ENCODE measurements around the gene B4GALT1.

The B4GALT1 gene

DNA sequence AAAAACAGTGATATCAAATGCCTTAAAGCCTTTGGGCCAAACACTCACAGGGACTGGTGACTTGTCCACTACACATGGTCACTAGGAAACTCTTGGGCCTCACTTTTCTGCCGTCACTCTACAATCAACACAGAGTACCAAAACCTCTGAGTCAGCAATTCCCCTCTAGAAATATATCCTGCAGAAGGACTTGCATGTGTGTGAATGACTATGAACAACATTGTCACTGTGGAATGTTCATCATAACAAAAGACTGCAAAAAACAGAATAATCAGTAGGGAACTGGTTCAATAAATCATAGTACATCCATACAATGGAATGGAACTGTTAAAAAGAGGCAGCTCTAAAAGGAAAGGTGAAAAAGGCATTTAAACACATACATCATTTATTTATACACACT, 46.5 kb downstream of the B4GALT1 start:
- no peak for TF ChIP-seq GATA3 (IDR thresholded peaks at IDR 0.05; ENCODE audit: low read depth, low read length)
- TF ChIP-seq GATA2 (IDR thresholded peaks at IDR 0.05; ENCODE audit: low read depth, low read length), result no peak

DNA sequence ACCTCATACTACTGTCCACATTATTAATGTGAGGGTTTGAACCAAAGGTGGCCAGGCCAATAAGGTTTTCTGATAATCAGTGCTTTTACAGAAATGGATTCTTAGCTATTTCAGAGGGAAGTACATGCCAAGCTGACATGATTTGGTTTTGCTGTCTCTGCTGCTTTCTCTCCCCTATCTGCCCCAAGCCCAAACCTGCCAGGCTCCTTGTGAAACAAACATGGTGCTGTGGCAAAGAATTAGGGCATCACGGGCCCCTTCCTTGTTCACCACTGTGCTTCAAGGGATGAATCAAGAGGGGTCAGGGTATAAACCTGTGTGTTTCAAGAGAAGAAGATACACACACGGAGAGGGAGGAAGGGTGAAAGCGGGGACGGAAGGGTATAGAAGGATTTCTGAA, 49.3 kb downstream of the B4GALT1 start:
- TF ChIP-seq GATA3 (IDR thresholded peaks at IDR 0.05; ENCODE audit: low read depth, low read length), result no peak
- no peak for TF ChIP-seq GATA2 (IDR thresholded peaks at IDR 0.05; ENCODE audit: low read depth, low read length)

DNA sequence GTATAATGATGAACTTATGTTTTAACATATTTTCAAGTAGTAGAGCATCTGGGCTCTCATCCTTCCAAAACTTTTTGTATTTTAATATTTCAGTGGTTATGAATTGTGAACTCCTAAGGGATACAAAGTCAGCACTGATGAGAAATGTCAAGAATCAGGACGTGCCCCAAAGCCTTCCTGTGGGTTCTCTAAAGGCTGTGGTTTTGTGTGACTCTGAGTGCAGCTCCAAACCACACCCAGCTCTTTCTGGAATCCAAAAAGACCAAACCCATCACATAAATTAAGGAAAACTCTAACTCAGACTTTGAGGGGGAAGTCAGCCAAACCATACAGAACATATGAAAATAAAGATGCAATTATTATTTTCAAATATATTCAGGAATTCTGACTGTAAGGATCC, 49.8 kb downstream of the B4GALT1 start:
- TF ChIP-seq GATA2 (IDR thresholded peaks at IDR 0.05; ENCODE audit: low read depth, low read length) (no peak), GATA3 (IDR thresholded peaks at IDR 0.05; ENCODE audit: low read depth, low read length) (no peak)

DNA sequence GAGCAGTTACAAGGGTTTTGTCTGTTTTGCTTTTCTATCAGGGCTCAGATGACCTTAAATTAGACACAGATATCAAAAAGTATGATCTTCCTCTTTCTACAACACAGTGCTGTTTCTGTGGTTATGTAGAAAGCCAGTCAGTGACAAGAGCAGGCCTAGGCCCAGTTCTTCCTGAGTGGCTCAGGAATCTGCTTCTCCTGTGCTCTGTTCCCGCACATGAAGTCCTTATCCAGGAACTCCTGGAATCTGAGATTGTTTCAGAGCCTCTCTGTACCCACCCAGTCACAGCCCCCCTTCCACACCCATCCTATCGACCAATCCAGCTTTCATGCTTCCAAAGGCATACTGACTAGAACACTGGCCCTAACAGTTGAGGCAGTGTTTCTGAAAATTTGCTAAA, 50.3 kb downstream of the B4GALT1 start:
- TF ChIP-seq GATA2 (IDR thresholded peaks at IDR 0.05; ENCODE audit: low read depth, low read length) (no peak), GATA3 (IDR thresholded peaks at IDR 0.05; ENCODE audit: low read depth, low read length) (no peak)

DNA sequence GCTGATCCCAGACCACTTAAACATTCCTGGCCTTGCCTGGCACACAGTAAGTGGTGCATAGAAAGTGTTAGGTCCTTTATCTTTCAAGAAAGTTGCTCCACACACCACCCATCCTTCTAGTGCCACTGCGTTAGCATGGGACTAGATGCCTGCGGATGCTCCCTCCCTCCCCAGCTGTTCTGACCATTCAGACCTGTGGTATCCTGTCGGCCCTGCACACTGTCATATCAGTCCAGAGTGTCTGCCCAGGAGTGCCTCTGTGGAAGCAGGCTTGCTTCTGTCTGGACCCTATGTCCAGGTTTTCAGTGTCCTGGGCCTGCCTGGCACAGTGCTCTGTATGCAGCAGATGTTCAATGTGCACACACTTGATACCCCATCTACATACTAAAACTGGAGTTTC, 52.4 kb downstream of the B4GALT1 start:
- TF ChIP-seq GATA3 (IDR thresholded peaks at IDR 0.05; ENCODE audit: low read depth, low read length) (no peak), GATA2 (IDR thresholded peaks at IDR 0.05; ENCODE audit: low read depth, low read length) (no peak)

DNA sequence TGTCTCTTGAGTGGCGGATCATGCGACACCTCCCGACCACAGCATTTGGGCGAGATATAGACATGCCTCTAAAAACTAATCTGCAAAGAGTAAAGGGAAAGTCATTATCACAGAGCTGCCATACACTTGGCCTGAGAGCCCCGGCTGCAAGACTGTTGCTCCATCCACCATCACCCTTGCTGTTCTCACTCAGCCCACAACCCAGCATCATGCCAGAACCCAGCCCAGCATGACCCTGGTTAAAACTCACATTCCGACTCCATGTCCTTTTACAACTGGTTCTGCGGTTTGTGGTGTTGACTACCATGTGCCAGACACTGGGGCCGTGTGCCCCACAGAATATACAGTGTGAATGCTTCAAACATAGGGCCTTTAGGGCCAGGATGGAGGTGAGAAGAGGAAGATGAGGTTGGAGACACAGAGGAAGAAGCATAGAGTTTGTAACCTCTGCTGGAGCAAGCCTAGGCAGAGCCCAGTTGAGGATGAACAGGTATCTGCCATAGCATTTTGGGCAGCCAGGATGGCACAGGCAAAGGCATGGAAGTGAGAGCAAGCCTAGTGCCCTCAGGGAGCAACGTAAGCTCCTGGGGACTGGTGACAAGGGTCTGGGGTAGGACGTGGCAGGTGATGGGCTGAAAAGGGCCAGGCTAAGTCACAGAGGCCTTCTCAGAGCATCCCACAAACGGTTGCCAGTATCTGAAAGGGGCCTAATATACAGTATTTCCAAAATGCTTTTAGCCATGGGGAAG, 53.2 kb downstream of the B4GALT1 start:
- no peak for TF ChIP-seq GATA2 (IDR thresholded peaks at IDR 0.05; ENCODE audit: low read depth, low read length)
- no peak for TF ChIP-seq GATA3 (IDR thresholded peaks at IDR 0.05; ENCODE audit: low read depth, low read length)

DNA sequence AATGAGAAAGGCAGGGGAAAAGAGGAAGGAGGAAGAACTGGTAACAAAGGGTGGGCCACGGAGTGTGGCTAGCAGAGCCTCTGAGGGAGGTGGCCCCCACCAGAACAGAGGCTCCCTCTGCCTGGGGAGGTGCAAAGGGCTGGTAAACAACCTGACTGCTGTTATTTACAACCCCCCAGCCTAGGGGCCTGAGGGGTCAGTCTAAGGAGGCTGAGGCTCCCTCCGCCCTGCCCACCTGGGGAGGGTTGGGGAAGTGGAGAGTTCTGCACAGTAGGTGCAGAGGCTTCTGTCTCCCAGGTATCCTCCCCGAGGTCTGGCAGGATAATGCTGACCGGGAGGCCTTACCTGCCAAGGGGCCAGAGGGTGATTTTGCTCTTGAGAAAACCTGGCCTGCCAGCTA, 55.0 kb downstream of the B4GALT1 start:
- TF ChIP-seq GATA3 (IDR thresholded peaks at IDR 0.05; ENCODE audit: low read depth, low read length) (no peak), GATA2 (IDR thresholded peaks at IDR 0.05; ENCODE audit: low read depth, low read length) (no peak)

DNA sequence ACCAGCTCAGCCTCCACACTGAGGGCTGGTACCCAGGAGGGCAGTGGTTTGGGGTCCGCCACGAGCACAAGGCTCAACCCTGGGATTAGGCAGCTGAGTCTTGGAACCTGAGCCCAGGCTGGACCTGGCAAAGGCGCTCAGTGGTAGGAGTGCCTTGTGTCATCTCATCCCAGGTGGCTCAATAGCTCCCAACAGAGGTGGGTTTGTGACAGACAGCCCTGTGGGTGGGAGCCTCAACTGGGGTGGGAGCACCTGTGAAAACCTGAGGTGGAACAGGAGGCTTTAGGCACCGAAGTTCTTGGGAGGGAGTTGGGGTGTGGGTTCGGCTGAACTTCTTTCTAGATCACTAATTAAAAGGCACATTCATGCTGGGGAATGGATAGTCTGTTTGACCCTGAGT, 55.5 kb downstream of the B4GALT1 start:
- no peak for TF ChIP-seq GATA2 (IDR thresholded peaks at IDR 0.05; ENCODE audit: low read depth, low read length)
- TF ChIP-seq GATA3 (IDR thresholded peaks at IDR 0.05; ENCODE audit: low read depth, low read length), result no peak

DNA sequence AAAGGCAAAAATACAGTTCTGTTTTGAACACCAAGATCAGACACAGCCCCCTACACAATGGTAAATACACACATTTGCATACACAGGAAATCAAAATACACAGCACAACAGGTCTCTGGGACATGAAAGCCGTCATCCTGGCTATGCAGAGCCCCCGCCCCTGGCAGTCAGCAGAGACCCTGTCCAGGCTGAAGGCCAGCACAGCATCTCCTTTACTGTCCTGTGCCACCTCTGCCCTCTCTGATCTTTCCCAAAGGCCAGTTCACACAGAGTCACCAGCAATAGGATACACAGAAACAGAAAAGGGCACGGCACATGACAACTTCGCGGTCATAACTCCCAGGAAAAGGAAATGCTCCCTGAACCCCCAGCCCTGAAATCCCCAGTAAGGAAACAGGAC, 56.5 kb downstream of the B4GALT1 start:
- TF ChIP-seq GATA2 (IDR thresholded peaks at IDR 0.05; ENCODE audit: low read depth, low read length), result no peak
- TF ChIP-seq GATA3 (IDR thresholded peaks at IDR 0.05; ENCODE audit: low read depth, low read length), result no peak

DNA sequence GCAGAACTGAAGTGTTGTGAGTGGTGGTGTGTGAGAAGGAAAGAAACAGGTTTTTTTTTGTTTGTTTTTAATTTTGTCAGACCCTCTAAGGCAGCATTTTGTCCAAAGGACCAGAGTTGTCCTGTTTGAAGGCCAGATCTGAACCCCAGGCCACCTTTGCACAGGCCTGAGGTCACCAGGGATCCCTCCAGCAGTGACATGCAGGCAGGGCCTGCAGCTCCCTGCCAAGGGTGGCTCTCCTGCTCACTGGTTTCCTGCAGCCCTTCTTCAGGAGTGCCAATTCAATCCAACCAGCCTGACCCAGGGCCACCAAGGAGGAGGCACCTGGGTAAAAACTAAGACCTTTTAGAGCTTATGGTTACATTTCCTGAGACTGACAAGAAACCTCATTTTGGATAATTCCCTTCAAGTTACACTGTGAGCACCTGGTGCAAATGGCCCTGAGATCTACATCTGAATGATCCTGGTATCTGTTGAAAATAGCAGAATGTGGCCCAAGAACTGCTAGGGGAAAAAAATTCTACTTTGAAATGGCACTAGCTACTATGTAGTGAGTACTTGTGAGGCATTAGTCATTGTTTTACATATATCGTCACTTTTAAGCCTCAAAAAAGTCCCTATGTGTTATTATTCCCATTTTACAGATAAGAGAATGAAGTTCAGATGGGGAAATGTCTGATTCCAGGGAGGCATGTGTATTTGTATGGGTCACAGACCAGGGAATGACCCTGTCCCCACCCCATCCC, 57.1 kb downstream of the B4GALT1 start:
- TF ChIP-seq GATA2 (IDR thresholded peaks at IDR 0.05; ENCODE audit: low read depth, low read length) (no peak), GATA3 (IDR thresholded peaks at IDR 0.05; ENCODE audit: low read depth, low read length) (no peak)

DNA sequence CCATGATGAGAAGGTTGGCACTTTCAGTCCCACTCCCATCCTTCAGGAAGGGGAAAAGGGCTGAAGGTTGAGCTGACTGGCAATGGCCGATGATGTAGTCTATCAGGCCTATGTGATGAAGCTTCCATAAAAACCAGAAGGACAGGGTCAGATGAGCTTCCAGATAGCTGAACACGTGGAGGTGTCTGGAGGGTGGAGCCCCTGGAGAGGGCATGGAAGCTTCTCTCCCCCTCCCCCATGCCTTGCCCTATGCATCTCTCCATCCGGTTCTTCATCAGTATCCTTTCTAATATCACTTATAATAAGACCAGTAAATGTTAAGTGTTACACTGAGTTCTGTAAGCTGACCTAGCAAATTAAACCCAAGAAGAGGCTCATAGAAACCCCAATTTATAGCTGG, 58.0 kb downstream of the B4GALT1 start:
- TF ChIP-seq GATA3 (IDR thresholded peaks at IDR 0.05; ENCODE audit: low read depth, low read length) (no peak), GATA2 (IDR thresholded peaks at IDR 0.05; ENCODE audit: low read depth, low read length) (no peak)

DNA sequence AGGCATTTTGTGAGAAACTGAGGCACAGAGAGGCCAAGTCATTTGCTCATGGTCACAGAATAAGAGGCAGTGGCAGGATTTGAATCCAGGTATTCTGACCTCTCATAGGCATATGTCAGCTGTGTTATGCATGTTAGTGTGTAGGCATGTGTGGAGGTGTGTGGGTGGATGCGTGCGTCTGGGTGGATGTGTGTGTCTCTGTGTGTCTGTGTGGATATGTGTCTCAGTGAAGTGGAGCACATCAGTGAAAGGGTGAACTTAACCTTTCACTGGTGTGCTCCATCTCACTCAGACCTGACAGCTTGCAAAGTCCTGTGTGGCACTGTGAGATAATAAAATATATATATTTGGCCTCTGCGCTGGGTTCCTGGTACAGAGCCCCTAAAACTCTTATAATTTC, 58.7 kb downstream of the B4GALT1 start:
- TF ChIP-seq GATA3 (IDR thresholded peaks at IDR 0.05; ENCODE audit: low read depth, low read length) (no peak), GATA2 (IDR thresholded peaks at IDR 0.05; ENCODE audit: low read depth, low read length) (no peak)

DNA sequence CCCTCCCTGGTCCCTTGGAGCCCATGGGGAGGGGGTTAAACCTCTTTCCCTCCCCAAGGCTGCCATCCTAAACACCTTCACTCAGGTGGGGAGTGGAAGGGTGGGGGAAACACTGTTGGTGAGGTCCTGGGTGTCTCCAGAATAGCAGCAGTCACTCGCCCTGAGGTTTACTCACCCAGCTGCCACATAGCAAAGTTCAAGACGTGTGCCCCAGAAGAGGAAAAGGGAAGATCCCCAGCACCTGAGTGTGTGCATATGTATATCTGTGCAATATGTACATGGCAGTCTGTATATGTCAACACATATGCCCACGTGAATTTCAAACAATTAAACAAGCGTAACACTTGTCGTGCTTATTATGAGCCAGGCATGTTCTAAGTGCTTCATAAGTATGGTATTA, 59.4 kb downstream of the B4GALT1 start:
- TF ChIP-seq GATA2 (IDR thresholded peaks at IDR 0.05; ENCODE audit: low read depth, low read length) (no peak), GATA3 (IDR thresholded peaks at IDR 0.05; ENCODE audit: low read depth, low read length) (no peak)

DNA sequence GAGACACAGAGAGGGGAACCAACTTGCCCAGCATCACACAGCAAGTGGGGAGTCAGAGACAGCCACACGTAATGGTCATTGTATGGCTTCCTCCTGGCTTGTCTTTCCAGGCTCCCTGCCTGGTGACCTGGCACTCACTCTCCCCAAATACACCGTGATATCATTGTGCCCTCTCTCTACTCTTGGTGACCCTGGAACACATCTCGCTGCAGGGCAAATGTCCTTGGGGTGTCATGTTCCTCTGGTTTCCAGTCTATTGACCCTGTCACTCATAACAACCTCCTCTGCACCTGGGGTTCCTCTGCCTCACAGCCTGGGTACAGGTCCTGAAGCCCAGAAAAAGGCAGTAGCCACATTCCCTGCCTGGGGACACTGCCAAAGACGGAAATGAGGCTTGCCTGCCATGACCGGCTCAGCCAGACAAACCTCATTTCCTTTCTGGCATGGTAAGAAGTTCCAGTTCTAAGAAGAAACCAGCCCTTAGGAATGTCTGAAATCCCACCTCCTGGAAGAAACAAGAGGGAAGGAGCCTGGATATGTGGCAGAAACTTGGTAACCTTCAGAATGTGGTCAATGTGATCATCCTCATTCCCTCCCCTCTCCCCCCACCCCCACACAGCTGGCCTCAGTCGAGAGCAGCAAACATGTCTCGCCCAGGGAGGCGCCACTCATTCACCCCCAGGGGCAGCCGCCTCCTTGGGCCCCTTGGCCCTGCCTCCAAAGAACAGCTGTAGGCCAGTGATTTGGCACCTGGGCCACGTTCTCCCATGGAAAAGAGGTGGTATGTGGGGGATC, 60.1 kb downstream of the B4GALT1 start:
- TF ChIP-seq GATA2 (IDR thresholded peaks at IDR 0.05; ENCODE audit: low read depth, low read length) (no peak), GATA3 (IDR thresholded peaks at IDR 0.05; ENCODE audit: low read depth, low read length) (no peak)
